NCI-H526 (cell line): Measurements from ENCODE around the gene NISCH.
"Not testable (repeated sequence)": the region's sequence is repeated elsewhere in the genome, so short reads cannot be mapped to it uniquely, and the experiment has no call there.

Experiments
- DNase-seq, 2 experiments: peaks; one replicate each; lab custom pipeline; 2025; lab: John Stamatoyannopoulos, UW

The NISCH gene

DNA sequence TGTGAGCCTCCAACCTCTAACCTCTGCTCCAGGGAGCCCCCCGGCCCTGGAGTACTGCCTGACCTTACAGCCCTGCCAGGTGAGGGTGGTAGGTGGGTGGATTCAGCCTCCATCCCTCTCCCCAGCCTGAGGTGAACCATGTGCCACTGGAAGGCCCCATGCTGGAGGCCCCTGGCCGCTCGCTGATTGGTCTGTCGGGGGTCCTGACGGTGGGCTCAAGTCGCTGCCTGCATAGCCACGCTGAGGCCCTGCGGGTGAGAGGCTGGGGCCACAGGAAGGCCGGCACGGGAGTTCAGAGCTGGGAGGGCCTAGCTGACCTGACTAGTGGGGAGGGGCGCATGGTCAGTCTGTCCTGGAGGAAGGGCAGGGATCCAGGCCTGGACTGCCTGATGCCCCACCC is 59.2 kb downstream of the NISCH start:
- DNase-seq = no peak

DNA sequence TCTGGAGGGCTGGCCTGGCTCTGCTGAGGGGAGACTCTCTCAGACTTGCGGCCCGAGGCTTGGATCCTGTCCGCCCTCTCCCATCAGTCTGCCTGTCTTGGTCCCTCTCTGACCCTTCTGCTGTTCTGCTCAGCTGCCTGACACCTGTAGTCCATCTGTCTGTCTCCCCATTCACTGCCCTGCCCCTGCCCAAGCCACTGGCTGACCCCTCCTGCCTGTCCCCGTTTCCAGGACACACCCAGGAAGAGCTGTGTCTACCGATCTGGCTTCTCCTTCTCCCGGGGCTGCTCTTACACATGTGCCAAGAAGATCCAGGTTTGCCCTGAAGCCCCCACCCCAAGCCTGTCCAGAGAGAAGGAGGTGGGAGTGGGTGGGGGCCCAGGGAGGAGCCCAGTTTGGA is 59.8 kb downstream of the NISCH start:
- DNase-seq = no peak

DNA sequence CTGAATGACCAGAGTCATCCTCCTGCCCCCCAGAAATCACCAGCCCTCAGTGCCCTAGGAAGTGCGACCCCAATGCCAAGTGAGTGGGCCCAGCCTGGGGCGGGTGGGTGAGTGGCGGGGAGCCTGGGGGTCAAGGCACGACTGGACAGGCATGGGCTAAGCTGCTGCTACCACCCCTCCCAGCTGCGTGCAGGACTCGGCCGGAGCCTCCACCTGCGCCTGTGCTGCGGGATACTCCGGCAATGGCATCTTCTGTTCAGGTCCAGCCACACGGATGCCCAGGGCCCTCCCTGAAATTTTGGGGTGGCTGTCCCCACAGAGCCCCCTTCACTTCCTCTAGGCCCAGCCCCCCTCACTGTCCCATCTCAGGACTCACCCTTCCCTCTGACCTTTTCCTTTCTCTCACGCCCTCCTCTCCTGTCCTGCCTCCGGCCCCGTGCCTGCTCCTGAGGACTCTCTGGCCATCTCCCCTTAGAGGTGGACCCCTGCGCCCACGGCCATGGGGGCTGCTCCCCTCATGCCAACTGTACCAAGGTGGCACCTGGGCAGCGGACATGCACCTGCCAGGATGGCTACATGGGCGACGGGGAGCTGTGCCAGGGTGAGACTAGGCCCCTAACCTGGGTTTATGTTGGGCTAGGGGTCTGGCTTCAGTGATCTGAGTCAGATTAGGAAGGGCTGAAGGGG is 61.2 kb downstream of the NISCH start:
- no peak for DNase-seq

DNA sequence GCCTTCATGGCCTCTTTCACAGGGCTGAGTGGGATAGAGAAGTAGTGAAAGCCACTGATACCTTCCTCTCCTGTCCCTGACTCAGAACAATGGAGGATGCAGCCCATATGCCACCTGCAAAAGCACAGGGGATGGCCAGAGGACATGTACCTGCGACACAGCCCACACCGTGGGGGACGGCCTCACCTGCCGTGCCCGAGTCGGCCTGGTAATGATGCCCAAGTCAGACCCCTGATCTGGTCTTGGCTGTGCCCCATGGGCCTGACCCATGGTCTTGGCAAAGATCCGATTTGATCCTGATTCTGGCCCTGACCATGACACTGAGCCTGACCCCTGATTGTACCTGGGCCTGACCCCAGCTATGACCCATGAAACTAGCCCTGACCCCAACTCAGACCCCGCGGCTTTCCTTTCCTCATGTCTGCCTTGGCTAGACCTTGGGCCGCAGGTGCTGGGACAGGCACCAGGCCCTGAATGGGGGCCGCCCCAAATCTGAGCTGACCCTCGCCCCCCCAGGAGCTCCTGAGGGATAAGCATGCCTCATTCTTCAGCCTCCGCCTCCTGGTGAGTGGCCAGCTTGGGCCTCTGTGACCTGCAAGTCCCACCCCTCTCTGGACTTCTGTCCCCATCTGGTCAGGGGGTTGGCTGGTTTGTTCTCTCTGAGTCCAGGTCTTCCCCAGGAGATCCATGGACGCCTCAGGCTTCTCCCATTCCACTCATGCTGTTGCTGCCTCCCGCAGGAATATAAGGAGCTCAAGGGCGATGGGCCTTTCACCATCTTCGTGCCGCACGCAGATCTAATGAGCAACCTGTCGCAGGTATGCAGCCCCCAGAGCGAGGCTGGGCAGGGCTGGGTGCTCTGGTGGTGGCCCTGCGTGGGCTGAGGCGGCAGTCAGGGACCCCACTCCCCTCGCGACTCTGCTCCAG is 62.7 kb downstream of the NISCH start:
- DNase-seq = peak in 1 of 2 experiments; percentile 58

DNA sequence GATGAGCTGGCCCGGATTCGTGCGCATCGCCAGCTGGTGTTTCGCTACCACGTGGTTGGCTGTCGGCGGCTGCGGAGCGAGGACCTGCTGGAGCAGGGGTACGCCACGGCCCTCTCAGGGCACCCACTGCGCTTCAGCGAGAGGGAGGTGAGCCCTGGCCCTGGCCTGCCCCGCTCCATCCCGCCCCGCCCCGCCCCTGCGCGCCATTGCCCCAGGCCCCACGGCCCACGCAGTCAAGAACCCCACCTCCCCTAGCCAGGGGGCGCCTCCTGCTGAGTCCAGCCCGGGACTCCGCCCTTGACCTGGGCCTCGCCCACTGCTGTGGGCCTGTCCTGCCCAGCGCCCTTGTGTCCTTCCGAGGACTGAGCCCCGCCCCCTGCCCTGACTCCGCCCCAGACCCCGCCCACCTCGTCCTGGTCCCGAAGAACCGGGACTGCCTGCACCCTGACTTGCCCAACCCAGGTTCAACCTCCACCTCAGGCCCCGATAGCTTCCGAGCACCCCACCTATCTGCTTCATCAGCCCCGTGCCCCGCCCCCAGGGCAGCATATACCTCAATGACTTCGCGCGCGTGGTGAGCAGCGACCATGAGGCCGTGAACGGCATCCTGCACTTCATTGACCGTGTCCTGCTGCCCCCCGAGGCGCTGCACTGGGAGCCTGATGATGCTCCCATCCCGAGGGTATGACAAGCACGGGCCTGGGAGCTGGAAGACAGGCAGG is 63.5 kb downstream of the NISCH start:
- peak in 1 of 2 experiments; percentile 69 for DNase-seq

DNA sequence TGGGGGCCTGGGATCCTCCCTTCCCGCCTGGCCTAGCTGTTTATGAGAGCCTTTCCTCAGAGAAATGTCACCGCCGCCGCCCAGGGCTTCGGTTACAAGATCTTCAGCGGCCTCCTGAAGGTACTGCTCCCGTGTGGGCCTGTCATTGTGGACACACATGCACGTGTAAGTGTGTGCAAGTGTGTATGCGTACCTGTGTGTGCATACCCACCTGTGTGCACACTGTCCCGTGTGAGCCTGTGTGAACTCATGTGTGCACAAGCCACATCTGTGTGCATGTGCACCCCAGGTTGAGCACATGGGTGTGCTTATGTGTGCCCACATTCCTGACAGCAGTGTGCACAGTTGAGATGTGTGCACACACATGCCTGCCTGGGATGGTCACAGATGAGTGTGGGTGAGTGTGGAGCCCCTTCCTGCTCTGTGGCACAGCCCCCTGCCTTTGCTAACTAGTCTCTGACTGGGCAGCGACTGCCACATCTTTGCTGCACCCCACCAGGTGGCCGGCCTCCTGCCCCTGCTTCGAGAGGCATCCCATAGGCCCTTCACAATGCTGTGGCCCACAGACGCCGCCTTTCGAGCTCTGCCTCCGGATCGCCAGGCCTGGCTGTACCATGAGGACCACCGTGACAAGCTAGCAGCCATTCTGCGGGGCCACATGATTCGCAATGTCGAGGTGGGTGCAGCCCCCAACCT is 64.2 kb downstream of the NISCH start:
- no peak for DNase-seq

DNA sequence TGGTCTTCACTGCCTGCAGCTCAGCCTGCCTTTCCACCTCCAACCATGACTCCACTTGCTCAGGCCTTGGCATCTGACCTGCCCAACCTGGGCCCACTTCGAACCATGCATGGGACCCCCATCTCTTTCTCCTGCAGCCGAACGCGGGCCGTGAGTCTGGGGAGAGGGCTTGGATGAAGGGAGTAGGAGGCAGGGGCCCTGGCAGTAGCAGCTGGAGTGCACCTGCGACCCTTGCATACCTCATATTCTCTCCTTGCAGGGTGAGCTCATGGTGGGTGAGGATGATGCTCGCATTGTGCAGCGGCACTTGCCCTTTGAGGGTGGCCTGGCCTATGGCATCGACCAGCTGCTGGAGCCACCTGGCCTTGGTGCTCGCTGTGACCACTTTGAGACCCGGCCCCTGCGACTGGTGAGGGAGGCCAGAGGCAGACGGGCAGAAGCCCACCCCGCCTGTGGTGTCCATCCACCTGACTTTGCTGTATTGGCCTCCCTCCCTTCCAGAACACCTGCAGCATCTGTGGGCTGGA is 64.8 kb downstream of the NISCH start:
- no peak for DNase-seq

DNA sequence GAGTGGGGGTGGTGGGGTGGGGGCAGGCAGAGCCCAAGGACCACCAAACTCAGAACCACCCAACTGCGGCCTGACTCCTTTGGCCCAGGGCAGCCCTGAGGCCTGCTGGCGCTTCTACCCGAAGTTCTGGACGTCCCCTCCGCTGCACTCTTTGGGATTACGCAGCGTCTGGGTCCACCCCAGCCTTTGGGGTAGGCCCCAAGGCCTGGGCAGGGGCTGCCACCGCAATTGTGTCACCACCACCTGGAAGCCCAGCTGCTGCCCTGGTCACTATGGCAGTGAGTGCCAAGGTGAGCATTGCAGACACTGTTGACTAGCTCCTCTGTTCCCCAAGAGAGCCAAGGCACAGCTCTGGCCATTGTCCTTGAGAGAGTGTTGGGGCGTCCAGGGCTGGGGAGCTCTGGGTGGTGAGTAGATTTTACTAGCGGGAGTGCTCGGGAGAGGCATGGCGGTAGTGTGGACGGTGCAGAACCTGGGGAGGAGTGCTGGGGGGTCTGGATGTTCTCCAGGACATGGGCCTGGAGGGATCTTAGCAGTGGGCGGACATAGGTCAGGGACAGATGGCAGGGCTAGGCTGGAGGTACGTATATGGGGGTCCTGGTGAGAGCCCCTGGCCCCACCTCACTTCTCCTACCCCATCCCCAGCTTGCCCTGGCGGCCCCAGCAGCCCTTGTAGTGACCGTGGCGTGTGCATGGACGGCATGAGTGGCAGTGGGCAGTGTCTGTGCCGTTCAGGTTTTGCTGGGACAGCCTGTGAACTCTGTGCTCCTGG is 65.5 kb downstream of the NISCH start:
- no peak for DNase-seq

DNA sequence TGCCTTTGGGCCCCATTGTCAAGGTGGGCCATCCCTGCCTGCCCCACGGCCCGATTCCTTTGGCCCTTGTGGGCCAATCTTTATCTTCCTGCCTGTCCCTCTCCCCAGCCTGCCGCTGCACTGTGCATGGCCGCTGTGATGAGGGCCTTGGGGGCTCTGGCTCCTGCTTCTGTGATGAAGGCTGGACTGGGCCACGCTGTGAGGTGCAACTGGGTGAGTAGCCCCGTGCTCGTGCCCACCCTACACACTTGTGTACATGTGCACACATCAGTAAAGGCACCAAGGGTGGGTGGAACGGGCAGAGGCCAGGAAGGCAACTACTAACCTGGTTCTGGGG is 66.1 kb downstream of the NISCH start:
- DNase-seq = no peak

DNA sequence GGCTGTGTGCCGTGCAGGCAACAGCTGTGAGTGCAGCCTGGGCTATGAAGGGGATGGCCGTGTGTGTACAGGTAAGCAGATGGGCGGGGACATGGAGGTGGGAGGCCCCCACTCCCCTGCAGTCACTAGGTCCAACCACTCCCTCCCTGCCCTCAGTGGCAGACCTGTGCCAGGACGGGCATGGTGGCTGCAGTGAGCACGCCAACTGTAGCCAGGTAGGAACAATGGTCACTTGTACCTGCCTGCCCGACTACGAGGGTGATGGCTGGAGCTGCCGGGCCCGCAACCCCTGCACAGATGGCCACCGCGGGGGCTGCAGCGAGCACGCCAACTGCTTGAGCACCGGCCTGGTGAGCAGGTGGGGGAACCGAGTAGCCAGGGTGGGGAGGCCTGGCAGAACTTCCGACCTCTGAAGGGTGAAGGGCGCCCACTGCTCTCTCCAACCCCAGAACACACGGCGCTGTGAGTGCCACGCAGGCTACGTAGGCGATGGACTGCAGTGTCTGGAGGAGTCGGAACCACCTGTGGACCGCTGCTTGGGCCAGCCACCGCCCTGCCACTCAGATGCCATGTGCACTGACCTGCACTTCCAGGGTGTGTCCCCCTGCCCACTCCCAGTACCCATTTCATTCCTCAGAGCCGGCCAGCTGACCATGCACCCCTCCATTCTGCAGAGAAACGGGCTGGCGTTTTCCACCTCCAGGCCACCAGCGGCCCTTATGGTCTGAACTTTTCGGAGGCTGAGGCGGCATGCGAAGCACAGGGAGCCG is 66.7 kb downstream of the NISCH start:
- DNase-seq = no peak

DNA sequence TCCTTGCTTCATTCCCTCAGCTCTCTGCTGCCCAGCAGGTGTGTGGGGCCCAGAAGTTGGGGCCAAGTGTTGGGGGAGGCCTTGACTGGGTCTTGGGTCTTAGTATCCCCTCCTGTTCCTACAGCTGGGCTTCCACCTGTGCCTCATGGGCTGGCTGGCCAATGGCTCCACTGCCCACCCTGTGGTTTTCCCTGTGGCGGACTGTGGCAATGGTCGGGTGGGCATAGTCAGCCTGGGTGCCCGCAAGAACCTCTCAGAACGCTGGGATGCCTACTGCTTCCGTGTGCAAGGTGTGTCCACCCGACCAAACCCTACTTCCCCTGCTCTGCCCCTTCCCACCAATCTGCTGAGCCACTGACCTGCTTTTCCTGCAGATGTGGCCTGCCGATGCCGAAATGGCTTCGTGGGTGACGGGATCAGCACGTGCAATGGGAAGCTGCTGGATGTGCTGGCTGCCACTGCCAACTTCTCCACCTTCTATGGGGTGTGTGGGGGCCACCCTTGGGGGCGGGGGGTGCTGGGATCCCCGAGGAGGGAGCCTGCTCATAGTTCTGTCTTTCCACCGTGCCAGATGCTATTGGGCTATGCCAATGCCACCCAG is 67.3 kb downstream of the NISCH start:
- DNase-seq = no peak

DNA sequence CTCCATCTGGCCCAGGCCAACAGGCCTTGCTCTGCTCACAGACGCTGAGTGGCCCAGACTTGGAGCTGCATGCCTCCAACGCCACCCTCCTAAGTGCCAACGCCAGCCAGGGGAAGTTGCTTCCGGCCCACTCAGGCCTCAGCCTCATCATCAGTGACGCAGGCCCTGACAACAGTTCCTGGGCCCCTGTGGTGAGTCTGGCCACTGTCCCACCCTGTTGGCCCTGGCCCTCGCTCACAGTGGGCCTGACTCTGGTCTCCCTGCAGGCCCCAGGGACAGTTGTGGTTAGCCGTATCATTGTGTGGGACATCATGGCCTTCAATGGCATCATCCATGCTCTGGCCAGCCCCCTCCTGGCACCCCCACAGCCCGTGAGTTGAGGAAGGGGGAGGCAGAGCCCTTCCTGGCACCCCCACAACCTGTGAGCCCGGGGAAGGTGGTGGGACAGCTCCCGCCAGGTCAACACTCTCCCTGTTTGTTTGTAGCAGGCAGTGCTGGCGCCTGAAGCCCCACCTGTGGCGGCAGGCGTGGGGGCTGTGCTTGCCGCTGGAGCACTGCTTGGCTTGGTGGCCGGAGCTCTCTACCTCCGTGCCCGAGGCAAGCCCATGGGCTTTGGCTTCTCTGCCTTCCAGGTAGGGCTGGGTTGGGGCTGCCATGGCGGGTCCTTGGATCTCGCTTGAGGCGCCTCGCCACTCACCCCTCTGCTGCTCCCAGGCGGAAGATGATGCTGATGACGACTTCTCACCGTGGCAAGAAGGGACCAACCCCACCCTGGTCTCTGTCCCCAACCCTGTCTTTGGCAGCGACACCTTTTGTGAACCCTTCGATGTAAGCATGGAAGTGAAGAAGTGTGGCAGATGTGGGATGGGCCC is 68.2 kb downstream of the NISCH start:
- DNase-seq = no peak

DNA sequence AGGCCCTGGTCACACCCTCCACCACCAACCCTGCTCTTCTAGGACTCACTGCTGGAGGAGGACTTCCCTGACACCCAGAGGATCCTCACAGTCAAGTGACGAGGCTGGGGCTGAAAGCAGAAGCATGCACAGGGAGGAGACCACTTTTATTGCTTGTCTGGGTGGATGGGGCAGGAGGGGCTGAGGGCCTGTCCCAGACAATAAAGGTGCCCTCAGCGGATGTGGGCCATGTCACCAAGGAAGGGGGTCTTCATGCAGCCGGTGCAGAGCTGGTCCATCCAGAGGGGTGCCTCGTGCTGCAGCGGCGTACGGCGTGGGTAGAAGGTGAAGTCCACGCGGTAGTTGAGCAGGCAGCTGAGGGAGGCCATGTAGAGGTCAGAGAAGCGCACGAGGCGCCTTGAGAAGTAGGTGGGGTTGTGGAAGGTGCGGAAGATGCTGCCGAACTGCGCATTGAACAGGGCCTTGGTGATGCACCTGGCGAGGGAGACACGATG is 68.9 kb downstream of the NISCH start:
- DNase-seq = no peak

DNA sequence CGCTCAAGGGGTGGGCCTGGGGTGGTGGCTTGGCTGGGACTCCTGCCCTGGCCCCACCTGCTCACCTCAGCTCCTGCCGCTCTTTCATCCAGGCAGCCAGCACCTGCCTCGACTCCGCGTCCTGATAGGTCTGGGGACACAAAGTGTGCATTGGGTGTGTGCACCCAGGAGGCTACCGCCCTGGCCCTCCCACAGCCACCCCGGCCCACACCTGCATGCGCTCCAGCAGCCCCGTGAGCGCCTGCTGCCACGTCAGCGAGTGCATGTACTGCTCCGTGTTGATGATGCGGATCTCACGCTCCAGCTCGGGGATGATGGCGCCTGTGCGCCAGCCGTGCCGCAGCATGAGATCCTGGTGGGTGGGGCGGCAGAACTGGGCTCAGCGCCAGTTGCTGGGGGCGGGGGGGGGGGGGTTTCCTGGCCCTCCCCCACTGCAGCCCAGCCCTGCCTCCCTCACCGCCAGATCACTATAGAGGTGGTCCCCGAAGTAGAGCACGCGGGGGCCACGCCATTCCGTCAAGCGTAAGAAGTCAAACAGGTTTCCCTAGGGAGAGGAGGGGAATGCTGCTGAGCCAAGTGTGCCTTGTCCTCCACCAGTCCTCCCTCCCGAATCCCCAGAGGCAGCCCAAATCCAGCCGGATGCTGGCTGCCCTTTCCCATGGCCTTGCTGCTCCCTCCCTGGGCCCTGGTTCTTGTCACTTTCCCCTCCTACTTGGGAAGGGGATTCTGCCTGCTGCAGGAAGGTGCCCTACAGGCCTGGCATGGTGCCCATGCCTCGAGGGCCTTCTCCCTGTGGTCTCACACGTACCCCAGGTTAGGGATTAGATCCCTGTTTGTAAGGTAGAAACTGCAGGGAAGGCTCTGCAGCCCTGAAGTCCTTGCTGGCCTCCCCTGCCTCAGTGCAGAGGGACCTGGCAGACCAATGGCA is 69.6 kb downstream of the NISCH start:
- no peak for DNase-seq

DNA sequence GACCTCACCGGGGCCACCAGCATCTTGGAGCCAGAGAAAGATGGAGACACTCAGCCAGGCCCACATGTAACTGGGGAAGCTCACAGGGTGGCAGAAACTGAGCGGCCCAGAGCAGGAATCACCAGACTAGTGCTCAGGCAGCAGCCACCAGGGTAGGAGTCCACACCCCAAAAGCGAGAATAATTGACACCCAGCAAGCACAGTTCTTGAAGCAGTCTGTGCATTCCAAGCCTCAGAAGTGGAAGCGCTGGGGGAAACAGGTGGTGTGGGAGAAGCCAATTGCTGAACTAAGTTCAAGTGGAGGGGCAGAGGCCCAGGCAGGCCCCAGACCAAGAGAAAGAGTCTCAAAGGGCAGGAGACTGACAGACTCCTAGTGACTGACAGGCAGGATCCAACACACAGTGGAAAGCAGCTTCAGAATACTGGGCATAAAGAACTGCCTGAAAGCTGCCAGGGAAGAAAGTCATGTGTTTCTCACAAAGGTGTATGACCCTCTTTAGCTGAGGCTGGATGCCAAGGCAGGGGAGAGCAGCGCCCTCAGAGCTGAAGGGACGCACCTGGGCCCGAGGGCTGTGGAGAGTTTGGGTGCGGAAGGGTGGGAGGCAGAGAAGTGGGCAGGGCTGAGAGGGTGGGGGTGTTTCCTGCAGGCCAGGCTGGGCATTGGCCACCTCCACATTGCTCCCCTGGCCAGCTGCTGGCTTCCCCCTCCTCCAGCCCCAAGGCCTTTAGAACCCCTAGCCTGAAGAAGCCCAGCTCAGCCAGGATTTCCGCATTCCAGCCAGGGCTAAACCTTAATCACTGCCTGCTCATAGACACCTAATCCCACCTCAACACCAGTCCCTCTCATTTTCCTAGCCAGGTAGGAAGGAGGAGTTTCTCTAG is 70.5 kb downstream of the NISCH start:
- DNase-seq = no peak

DNA sequence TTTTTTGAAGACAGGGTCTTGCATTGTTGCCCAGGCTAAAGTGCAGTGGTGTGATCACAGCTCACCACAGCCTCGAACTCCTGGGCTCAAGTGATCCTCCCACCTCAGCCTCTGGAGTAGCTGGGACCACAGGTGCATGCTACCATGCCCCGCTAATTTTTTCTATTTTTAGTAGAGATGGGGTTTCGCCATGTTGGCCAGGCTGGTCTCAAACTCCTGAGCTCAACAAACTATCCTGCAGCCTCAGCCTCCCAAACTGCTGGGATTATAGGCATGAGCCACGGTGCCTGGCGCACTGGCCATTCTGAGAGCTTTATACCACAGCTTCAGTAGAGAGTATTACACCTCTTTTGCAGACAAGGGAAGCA is 71.3 kb downstream of the NISCH start:
- not testable (repeated sequence) for DNase-seq
